ENCODE results near the gene CAPG.
"Not testable (repeated sequence)": the region's sequence is repeated elsewhere in the genome, so short reads cannot be mapped to it uniquely, and the experiment has no call there.

The CAPG gene

GRCh38 chr2:85420536-85421259 is 10.5 kb upstream of the CAPG start:
- peak; percentile 81 for DNase-seq (ENCODE audit: low read depth)

- no peak for DNase-seq (ENCODE audit: low read depth)
Observed at GRCh38 chr2:85419009-85419675, 9.0 kb upstream of the CAPG start.

GRCh38 chr2:85418132-85419008 is 8.2 kb upstream of the CAPG start, which contains the start of gene SH2D6:
TSS of gene SH2D6 (plus strand) at chr2:85418714. CDS start at chr2:85429466, 10,752 bp downstream.
- DNase-seq (ENCODE audit: low read depth): peak; percentile 89

GRCh38 chr2:85415980-85416650 is 5.9 kb upstream of the CAPG start:
- DNase-seq (ENCODE audit: low read depth): no peak

GRCh38 chr2:85414761-85415553 is 4.8 kb upstream of the CAPG start:
- DNase-seq (ENCODE audit: low read depth): no peak

- DNase-seq (ENCODE audit: low read depth): not testable (repeated sequence)
Observed at GRCh38 chr2:85414421-85414759, 4.2 kb upstream of the CAPG start.

GRCh38 chr2:85413592-85414420 is 3.6 kb upstream of the CAPG start:
- DNase-seq (ENCODE audit: low read depth): peak; percentile 76

GRCh38 chr2:85411405-85411748 is 1.2 kb upstream of the CAPG start:
- no peak for DNase-seq (ENCODE audit: low read depth)

GRCh38 chr2:85410584-85411404 is 628 bp upstream of the CAPG start:
- DNase-seq (ENCODE audit: low read depth): no peak

GRCh38 chr2:85405201-85406059 is 4.7 kb downstream of the CAPG start:
- DNase-seq (ENCODE audit: low read depth): peak; percentile 82

GRCh38 chr2:85401844-85402243 is 8.3 kb downstream of the CAPG start:
- no peak for DNase-seq (ENCODE audit: low read depth)

- DNase-seq (ENCODE audit: low read depth): no peak
Observed at GRCh38 chr2:85401464-85401805, 8.7 kb downstream of the CAPG start.

GRCh38 chr2:85400541-85401463 is 9.4 kb downstream of the CAPG start:
- no peak for DNase-seq (ENCODE audit: low read depth)

GRCh38 chr2:85400023-85400422 is 10.1 kb downstream of the CAPG start:
- DNase-seq (ENCODE audit: low read depth): no peak

- no peak for DNase-seq (ENCODE audit: low read depth)
Observed at GRCh38 chr2:85399183-85399455, 11.0 kb downstream of the CAPG start.

- no peak for DNase-seq (ENCODE audit: low read depth)
Observed at GRCh38 chr2:85398426-85399182, 11.6 kb downstream of the CAPG start.

GRCh38 chr2:85397925-85398331 is 12.2 kb downstream of the CAPG start:
- DNase-seq (ENCODE audit: low read depth): no peak

Measured in ELR (cell line).